GM12891 (cell line): ENCODE results near the gene FOXO1.

ENCODE experiments used
- POLR2A ChIP-seq: IDR thresholded peaks from 2 replicates; pipeline ENCODE4 v1.6.1; 2011; ENCODE audit warnings: low read depth, low read length, control low read depth
- POLR2AphosphoS5 ChIP-seq: IDR thresholded peaks from 2 replicates; pipeline ENCODE4 v1.6.1; 2011; ENCODE audit warnings: low read depth, low read length, control low read depth
- SPI1 ChIP-seq: IDR thresholded peaks from 2 replicates; pipeline ENCODE4 v1.6.1; 2011; ENCODE audit warnings: low read depth, low read length, control low read depth

GRCh38 chr13:40517486-40518480 is 148.7 kb downstream of the FOXO1 start:
- TF ChIP-seq POLR2A (no peak), POLR2AphosphoS5 (no peak), SPI1 (0 out of 2 replicates have a peak, but pooled peaks have one; percentile 3)
